Stomach (tissue), 9 donors: Measurements from ENCODE around the gene TLE6. TPM values are rescaled to one million over a fixed set of nuclear protein-coding genes. Genes with fewer than 3 reads are reported as not detected.

Experiments
- DNase-seq, 2 donors: peaks; one replicate each; pipeline versions ENCODE4 v3.0.0 to v3.0.0-alpha.2; 2013 to 2019
- H3K27ac ChIP-seq, 5 donors: fragments of 200-600 bp in 4 of 5; sonication (generic) in 4 of 5; one replicate each; pipeline ENCODE4 v1.5.1; 2013 to 2019; ENCODE audit warnings: mild to moderate bottlenecking in 1 of 5, moderate library complexity in 1 of 5
- H3K27me3 ChIP-seq, 3 donors: fragments of 200-600 bp; sonication (generic); one replicate each; pipeline ENCODE4 v1.5.1; 2017 to 2019; ENCODE audit warnings: mixed run types in 1 of 3
- H3K36me3 ChIP-seq, 4 donors: fragments of 200-600 bp; sonication (generic); 1 replicate in 3 of 4; 2 replicates in 1 of 4; pipeline ENCODE4 v1.5.1; 2016 to 2019
- H3K4me1 ChIP-seq, 4 donors: fragments of 200-600 bp; sonication (generic); one replicate each; pipeline ENCODE4 v1.5.1; 2016 to 2019
- H3K4me3 ChIP-seq, 4 donors: fragments of 200-600 bp; sonication (generic) in 3 of 4; one replicate each; pipeline ENCODE4 v1.5.1; 2016 to 2019; ENCODE audit warnings: mild to moderate bottlenecking in 1 of 4
- H3K9me3 ChIP-seq, 4 donors: fragments of 200-600 bp; sonication (generic); one replicate each; pipeline ENCODE4 v1.5.1; 2016 to 2019
- CTCF ChIP-seq, 7 experiments: fragments of 450-650 bp in 4 of 7; fragments of 200-600 bp in 3 of 7; sonication (generic) in 3 of 7; IDR thresholded peaks; one replicate each; pipeline ENCODE4 v1.5.1; 2016 to 2019; ENCODE audit warnings: antibody characterized with exemption in 7 of 7, control low read depth in 2 of 7, mild to moderate bottlenecking in 1 of 7
- EP300 ChIP-seq: sonication (generic); formaldehyde crosslinking; IDR thresholded peaks from one replicate; pipeline ENCODE4 v1.6.1; 2017; ENCODE audit warnings: antibody characterized with exemption
- POLR2A ChIP-seq, 4 donors: fragments of 450-650 bp; IDR thresholded peaks; one replicate each; pipeline ENCODE4 v1.6.1; 2016; ENCODE audit warnings: antibody characterized with exemption in 4 of 4, control low read depth in 2 of 4, mild to moderate bottlenecking in 1 of 4, moderate library complexity in 1 of 4
- POLR2AphosphoS5 ChIP-seq, 3 donors: sonication (generic); formaldehyde crosslinking; IDR thresholded peaks; one replicate each; pipeline ENCODE4 v1.6.1; 2016; ENCODE audit warnings: antibody characterized with exemption in 3 of 3
- WGBS, 5 donors: extraction: QIAGEN DNeasy Blood & Tissue Kit in 3 of 5; methylation state at CpG; one replicate each; pipeline versions ENCODE4 v1.1.5 to v1.1.7; 2013 to 2018; 5-methylcytosine and 5-hydroxymethylcytosine counted together
- intact Hi-C: fragments of 100-400 bp; cut with DNase I; formaldehyde crosslinking; loops from one replicate; pipeline ENCODE4 v1.15.1; 2023; ENCODE audit warnings: low total_unique reads
- polyA plus RNA-seq, 3 donors: library from polyadenylated mRNA; stranded (reverse); fragments of 200-250 nt; gene quantifications; one replicate each; pipeline ENCODE4 v1.2.3, GENCODE V29; 2013
- total RNA-seq, 5 donors: library from RNA; depleted of rRNA; stranded (reverse); fragments of >200 nt; gene quantifications; one replicate each; pipeline versions ENCODE4 v1.1.0 to v1.2.3, GENCODE V29; 2014 to 2016
- donor health status: healthy with polysubstance abuse.
- donor health status: Bipolar disorder and iron deficiency.
- donor health status: healthy.

Gene TLE6
- total and polyA plus RNA-seq, 8 donors = 0.31 to 7.0 (median 2.7) TPM; not detected in 1

DNA sequence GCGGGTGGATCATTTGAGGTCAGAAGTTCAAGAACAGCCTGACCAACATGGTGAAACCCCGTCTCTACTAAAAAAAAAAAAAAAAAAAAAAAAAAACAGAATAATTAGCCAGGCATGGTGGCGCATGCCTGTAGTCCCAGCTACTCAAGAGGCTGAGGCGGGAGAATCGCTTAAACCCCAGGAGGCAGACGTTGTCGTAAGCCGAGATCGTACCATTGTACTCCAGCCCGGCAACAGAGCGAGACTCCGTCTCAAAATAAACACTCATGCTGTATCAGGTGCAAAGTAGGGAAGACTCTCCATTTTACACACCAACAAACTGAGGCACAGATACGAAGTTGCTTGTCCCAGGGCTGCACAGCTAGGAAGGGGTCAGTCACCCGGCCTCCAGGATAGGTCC is 15.6 kb downstream of the TLE6 start:
- intact Hi-C loops = no loop called here
- WGBS, 5 donors = 68 to 81% (median 68%) methylated on average over 13 to 14 of the region's 14 CpGs

DNA sequence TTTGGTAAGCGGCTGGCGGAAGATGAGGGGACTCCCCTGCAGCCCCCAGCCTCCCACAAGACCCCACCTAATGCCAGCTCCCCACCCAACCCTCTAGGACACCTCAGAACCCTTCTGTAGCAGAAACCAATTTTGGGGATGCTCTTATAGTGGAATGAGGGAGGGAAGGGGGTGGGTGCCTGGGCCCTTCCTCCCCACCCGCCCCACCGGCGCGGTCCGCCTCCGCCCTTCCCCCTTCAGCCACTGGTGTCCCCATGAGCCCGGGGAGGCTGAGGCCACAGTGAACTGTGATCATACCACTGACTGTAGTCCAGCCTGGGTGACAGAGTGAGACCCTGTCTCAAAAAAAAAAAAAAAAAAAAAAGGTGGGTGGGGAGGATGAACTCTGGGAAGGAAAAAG is 16.2 kb downstream of the TLE6 start:
- intact Hi-C loops = no loop called here
- Histone ChIP-seq H3K27me3 (no peaks in the 10 kb centered on the region), H3K27ac (no peak overlapping the region), H3K36me3 (peaks cover 0 to 14% (median 10%) of the 10 kb centered on the region in 4 donors), H3K4me1 (no peaks in the 10 kb centered on the region), H3K9me3 (no peaks in the 10 kb centered on the region), H3K4me3 (no peak overlapping the region)
- WGBS, 5 donors = 58 to 75% (median 60%) methylated on average over 7 to 9 of the region's 9 CpGs
- no peak for DNase-seq
- TF ChIP-seq CTCF (IDR thresholded peaks at IDR 0.05) (no peak), EP300 (no peak), POLR2A (IDR thresholded peaks at IDR 0.05) (no peak), POLR2AphosphoS5 (IDR thresholded peaks at IDR 0.05) (no peak)

More for the DNA sequence above, 15.6 kb downstream of the TLE6 start:
- H3K27me3 ChIP-seq = no peaks in the 10 kb centered on the region
- H3K36me3 ChIP-seq = peaks cover 0 to 8% (median 7%) of the 10 kb centered on the region in 4 donors
- TF ChIP-seq EP300 (no peak), CTCF (IDR thresholded peaks at IDR 0.05) (no peak), POLR2A (IDR thresholded peaks at IDR 0.05) (no peak), POLR2AphosphoS5 (IDR thresholded peaks at IDR 0.05) (no peak)
- DNase-seq = no peak
- no peak overlapping the region for H3K4me3 ChIP-seq
- no peaks in the 10 kb centered on the region for H3K9me3 ChIP-seq
- no peak overlapping the region for H3K27ac ChIP-seq
- H3K4me1 ChIP-seq = no peaks in the 10 kb centered on the region

- WGBS, 5 donors = 78 to 90% (median 88%) methylated on average over 14 to 15 of the region's 15 CpGs
- H3K27me3 ChIP-seq = no peaks in the 10 kb centered on the region
- no peak for DNase-seq
- intact Hi-C loops = no loop called here
- no peak overlapping the region for H3K4me3 ChIP-seq
- H3K4me1 ChIP-seq = no peaks in the 10 kb centered on the region
- H3K27ac ChIP-seq = no peak overlapping the region
- TF ChIP-seq POLR2A (IDR thresholded peaks at IDR 0.05) = no peak
- no peak for TF ChIP-seq EP300
- H3K9me3 ChIP-seq = no peaks in the 10 kb centered on the region
- H3K36me3 ChIP-seq = peaks cover 0 to 25% (median 19%) of the 10 kb centered on the region in 4 donors
These were observed 17.3 kb downstream of the TLE6 start for GRCh38 chr19:2994588-2995131.

DNA sequence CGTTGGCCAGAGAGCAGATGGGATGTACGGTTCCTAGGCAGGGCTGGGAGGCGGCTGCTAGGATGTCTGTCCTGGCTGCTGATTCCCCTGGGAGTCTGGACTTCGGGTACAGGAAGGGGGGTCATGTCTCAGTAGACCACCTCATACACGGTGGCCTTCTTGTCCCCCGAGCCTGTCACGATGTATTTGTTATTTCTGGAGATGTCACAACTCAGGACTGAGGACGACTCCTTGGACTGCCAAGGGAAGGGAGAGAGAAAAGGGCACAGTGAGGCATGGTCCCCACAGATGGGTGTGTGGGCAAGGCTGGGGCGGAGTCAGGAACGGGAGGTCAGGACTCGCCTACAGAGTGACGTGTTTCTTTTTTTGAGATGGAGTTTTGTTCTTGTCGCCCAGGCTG is 20.4 kb downstream of the TLE6 start:
- no peak overlapping the region for H3K4me3 ChIP-seq
- no peak for DNase-seq
- no peaks in the 10 kb centered on the region for H3K27me3 ChIP-seq
- no peaks in the 10 kb centered on the region for H3K9me3 ChIP-seq
- 76 to 81% (median 79%) methylated on average over 13 of the region's 13 CpGs for WGBS, 5 donors
- no peak overlapping the region for H3K27ac ChIP-seq
- intact Hi-C loops = no loop called here
- H3K36me3 ChIP-seq = peaks cover 0 to 51% (median 39%) of the 10 kb centered on the region in 4 donors
- no peaks in the 10 kb centered on the region for H3K4me1 ChIP-seq
- no peak for TF ChIP-seq POLR2A (IDR thresholded peaks at IDR 0.05)
- TF ChIP-seq CTCF (IDR thresholded peaks at IDR 0.05) = no peak
- no peak for TF ChIP-seq EP300
- TF ChIP-seq POLR2AphosphoS5 (IDR thresholded peaks at IDR 0.05) = no peak

GRCh38 chr19:2998642-2999041 is 21.3 kb downstream of the TLE6 start:
- intact Hi-C loops = no loop called here
- H3K4me3 ChIP-seq = no peak overlapping the region
- DNase-seq = no peak
- no peaks in the 10 kb centered on the region for H3K4me1 ChIP-seq
- H3K27ac ChIP-seq = no peak overlapping the region
- TF ChIP-seq EP300 (no peak), CTCF (IDR thresholded peaks at IDR 0.05) (no peak)
- WGBS, 5 donors = 85 to 96% (median 94%) methylated on average over 11 of the region's 11 CpGs
- H3K36me3 ChIP-seq = peaks cover 0 to 60% (median 44%) of the 10 kb centered on the region in 4 donors
- no peaks in the 10 kb centered on the region for H3K27me3 ChIP-seq
- no peaks in the 10 kb centered on the region for H3K9me3 ChIP-seq
